ENCODE results near the gene PARS2. TPM values are rescaled to one million over a fixed set of nuclear protein-coding genes. Genes with fewer than 3 reads are reported as not detected.
A peak's percentile ranks its signal among the peaks of the same experiment; 100 is the strongest.

Gene PARS2
- total RNA-seq, 1 experiment from 2014 or later: 9.0 TPM

DNA sequence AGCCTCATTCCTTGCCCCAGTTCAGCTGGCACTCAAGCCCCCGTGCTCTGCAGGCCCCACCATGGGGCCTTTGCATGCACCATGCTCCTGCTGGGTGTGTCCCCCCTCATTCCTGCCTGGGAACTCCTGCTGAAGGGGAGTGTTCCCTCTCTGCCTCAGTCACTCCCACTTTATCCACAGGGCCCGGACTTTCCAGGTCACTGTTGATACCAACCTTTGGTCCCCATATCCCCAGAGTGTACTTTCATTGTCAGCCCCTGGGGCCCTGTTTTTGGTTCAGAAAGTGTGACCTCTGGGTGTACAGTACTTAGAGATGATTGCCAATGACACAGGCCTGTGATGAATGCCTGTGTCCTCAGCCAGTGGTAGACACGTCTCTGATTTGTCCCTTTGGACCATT lies 33.9 kb upstream of the PARS2 start:
- DNase-seq: no peak
- intact Hi-C loops (cut with micrococcal nuclease; ENCODE audit: unreplicated experiment): loop anchor here (5.0 kb wide), 1 partner anchor 36 kb away; the partner anchor contains the start of gene PARS2
- CTCF ChIA-PET: no interaction called here
- Mint-ChIP-seq H3K27ac (ENCODE audit: unreplicated experiment) (no peak overlapping the region), H3K27me3 (ENCODE audit: unreplicated experiment) (no peaks in the 10 kb centered on the region), H3K4me1 (ENCODE audit: low read depth, unreplicated experiment) (peaks cover 82% of the 10 kb centered on the region), H3K36me3 (ENCODE audit: insufficient read depth, unreplicated experiment) (peaks cover 33% of the 10 kb centered on the region), H3K9me3 (ENCODE audit: low read depth, unreplicated experiment) (no peaks in the 10 kb centered on the region), H3K4me3 (ENCODE audit: low read depth, unreplicated experiment) (peak overlapping the region; percentile 4)
- BruUV-seq (replicated peaks): no TSS peak
- TF ChIP-seq, protein P1, sequence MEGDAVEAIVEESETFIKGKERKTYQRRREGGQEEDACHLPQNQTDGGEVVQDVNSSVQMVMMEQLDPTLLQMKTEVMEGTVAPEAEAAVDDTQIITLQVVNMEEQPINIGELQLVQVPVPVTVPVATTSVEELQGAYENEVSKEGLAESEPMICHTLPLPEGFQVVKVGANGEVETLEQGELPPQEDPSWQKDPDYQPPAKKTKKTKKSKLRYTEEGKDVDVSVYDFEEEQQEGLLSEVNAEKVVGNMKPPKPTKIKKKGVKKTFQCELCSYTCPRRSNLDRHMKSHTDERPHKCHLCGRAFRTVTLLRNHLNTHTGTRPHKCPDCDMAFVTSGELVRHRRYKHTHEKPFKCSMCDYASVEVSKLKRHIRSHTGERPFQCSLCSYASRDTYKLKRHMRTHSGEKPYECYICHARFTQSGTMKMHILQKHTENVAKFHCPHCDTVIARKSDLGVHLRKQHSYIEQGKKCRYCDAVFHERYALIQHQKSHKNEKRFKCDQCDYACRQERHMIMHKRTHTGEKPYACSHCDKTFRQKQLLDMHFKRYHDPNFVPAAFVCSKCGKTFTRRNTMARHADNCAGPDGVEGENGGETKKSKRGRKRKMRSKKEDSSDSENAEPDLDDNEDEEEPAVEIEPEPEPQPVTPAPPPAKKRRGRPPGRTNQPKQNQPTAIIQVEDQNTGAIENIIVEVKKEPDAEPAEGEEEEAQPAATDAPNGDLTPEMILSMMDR (IDR thresholded peaks at IDR 0.05; ENCODE audit: unreplicated experiment): no peak

DNA sequence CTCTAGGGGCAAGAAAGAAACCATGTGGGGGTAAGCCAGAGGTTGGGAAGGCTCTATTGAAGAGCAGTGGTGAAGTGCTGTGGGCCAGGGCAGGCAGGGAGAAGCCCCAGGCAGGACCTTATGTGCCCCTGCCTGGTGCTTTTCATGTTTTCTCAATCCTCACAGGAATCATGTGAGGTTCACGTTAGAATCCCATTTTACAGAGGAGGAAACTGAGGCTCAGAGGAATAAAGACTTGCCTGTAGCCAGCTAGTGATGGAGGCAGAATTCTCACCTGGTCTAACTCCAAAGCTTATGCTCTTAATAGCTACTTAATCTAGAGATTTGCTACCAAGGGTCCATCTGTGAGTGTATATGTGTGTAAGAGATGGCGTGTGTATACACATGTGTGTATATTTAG lies 32.6 kb upstream of the PARS2 start:
- Mint-ChIP-seq H3K4me3 (ENCODE audit: low read depth, unreplicated experiment) (no peak overlapping the region), H3K4me1 (ENCODE audit: low read depth, unreplicated experiment) (peaks cover 74% of the 10 kb centered on the region), H3K9me3 (ENCODE audit: low read depth, unreplicated experiment) (no peaks in the 10 kb centered on the region), H3K27ac (ENCODE audit: unreplicated experiment) (no peak overlapping the region), H3K27me3 (ENCODE audit: unreplicated experiment) (no peaks in the 10 kb centered on the region), H3K36me3 (ENCODE audit: insufficient read depth, unreplicated experiment) (peaks cover 31% of the 10 kb centered on the region)
- BruUV-seq (replicated peaks): no TSS peak
- CTCF ChIA-PET: interaction anchor here (1.0 kb wide), 1 partner anchor 8 kb away, joined by 3 read pairs; no protein-coding TSS in a partner anchor
- no peak for DNase-seq
- TF ChIP-seq, protein P1 (IDR thresholded peaks at IDR 0.05; ENCODE audit: unreplicated experiment): no peak
- intact Hi-C loops (cut with micrococcal nuclease; ENCODE audit: unreplicated experiment): loop anchor here (5.0 kb wide), 1 partner anchor 35 kb away; the partner anchor contains the start of gene PARS2

DNA sequence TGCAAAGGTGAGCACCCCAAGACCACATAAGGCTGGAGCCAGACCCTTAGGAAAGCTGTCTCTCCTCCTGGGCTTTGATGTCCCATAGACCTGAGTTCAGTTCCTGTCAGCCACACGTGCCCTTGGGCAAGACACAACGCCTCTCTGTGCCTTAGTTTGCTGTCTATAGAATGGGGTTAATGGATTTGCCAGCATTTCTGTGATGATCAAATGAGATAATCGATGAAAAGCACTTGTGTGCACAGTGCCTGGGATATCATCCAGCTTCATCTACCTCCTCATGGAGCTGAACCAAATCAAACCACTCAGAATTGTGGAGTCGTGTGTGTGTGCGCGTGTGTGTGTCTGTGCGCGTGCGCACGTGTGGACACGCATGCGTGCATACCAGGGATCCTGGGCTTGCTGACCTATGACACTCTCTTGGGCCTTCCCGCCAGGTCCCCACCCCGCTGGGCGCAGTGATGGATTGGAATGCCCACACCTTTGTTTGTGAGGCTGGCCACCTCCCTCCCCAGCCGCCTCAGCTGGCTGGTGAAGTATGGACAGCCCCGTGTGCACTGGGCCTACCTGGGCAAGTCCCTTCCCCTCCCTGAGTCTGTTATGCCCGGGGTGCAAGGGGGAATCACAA lies 31.6 kb upstream of the PARS2 start:
- H3K4me3 Mint-ChIP-seq (ENCODE audit: low read depth, unreplicated experiment): peak overlapping the region; percentile 45
- no peaks in the 10 kb centered on the region for H3K27me3 Mint-ChIP-seq (ENCODE audit: unreplicated experiment)
- CTCF ChIA-PET: interaction anchor here (1.0 kb wide), 2 partner anchors 8 to 9 kb away, joined by 3 read pairs; no protein-coding TSS in a partner anchor
- intact Hi-C loops (cut with micrococcal nuclease; ENCODE audit: unreplicated experiment): loop anchor here (5.0 kb wide), 1 partner anchor 34 kb away; the partner anchor contains the start of gene PARS2
- H3K36me3 Mint-ChIP-seq (ENCODE audit: insufficient read depth, unreplicated experiment): peaks cover 22% of the 10 kb centered on the region
- BruUV-seq (replicated peaks): no TSS peak
- peak; percentile 67 for DNase-seq
- peak overlapping the region; percentile 59 for H3K27ac Mint-ChIP-seq (ENCODE audit: unreplicated experiment)
- TF ChIP-seq, protein P1 (IDR thresholded peaks at IDR 0.05; ENCODE audit: unreplicated experiment): no peak
- H3K9me3 Mint-ChIP-seq (ENCODE audit: low read depth, unreplicated experiment): no peaks in the 10 kb centered on the region
- H3K4me1 Mint-ChIP-seq (ENCODE audit: low read depth, unreplicated experiment): peaks cover 68% of the 10 kb centered on the region

DNA sequence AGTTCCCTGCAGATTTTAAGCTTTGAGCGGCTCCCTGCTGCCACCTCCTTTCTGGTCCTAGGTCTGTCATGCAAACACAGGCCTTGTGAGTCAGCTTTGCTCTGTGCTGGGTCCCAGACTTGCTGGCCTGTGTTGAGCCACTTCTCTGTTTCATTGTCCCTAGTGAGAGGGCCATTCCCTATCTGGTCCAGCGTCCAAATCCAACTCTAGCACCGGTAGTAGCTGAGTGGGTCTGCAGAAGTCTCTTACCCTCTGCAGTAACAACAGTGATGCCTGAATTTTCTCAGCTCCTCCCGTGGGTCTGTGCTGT lies 31.0 kb upstream of the PARS2 start:
- Mint-ChIP-seq H3K36me3 (ENCODE audit: insufficient read depth, unreplicated experiment) (peaks cover 15% of the 10 kb centered on the region), H3K4me1 (ENCODE audit: low read depth, unreplicated experiment) (peaks cover 66% of the 10 kb centered on the region), H3K4me3 (ENCODE audit: low read depth, unreplicated experiment) (no peak overlapping the region), H3K27me3 (ENCODE audit: unreplicated experiment) (no peaks in the 10 kb centered on the region), H3K27ac (ENCODE audit: unreplicated experiment) (peak overlapping the region; percentile 59), H3K9me3 (ENCODE audit: low read depth, unreplicated experiment) (no peaks in the 10 kb centered on the region)
- TF ChIP-seq, protein P1 (IDR thresholded peaks at IDR 0.05; ENCODE audit: unreplicated experiment): no peak
- intact Hi-C loops (cut with micrococcal nuclease; ENCODE audit: unreplicated experiment): loop anchor here (5.0 kb wide), 1 partner anchor 33 kb away; the partner anchor contains the start of gene PARS2
- no peak for DNase-seq
- BruUV-seq (replicated peaks): no TSS peak
- CTCF ChIA-PET: interaction anchor here (1.0 kb wide), 1 partner anchor 9 kb away, joined by 3 read pairs; no protein-coding TSS in a partner anchor

All from Calu3 (cell line).